GM18868 (cell line): ENCODE data around the gene GLOD5.

Experiments
- ATAC-seq: cut with Tn5 transposase; IDR thresholded peaks from one replicate; pipeline ENCODE4 v1.9.1; 2021; ENCODE audit warnings: mild to moderate bottlenecking, moderate library complexity; ENCODE audit not compliant: unreplicated experiment

Gene GLOD5

DNA sequence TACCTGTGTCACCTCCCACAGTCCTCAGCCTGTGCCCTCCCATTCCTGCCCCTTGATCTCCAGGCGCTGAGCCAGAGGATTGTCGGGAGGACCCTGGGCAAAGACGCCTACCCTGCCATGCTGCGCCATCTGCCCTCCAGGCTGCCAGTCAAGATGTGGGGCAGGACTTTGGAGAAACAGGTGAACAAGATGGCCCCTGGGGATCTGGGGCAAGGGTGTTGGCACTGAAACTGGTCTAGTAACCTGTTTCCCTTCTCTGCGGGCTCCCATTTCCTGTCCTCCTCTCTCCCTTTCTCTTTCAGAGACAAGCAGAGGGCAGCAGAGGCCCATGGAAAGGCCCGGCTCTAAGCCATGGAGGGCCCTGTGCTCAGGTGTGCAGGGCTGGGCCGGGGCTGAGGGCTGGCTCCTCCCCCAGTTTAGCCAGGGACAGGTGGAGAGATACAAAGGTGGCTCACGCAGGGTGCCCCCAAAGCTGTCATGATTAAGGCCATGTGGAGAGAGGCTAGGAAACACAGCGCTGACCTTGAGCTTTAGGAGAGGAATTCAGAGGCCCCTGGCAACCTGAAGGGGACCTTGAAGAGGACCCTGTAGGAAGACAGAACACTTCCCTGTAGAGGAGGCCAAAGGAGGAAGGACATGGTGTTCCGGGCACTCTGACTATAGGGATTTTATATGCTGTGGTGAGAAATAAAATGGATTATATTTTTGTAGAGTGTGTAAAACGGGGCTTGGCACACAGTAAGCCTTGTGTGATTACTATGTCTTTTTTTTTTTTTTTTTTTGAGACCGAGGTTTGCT lies at the start of gene GLOD5:
Gene GLOD5 (plus strand): TSS at position 74 of the 798 bp plus-strand sequence. CDS start 44 bp downstream, at position 118.
- no peak for ATAC-seq

DNA sequence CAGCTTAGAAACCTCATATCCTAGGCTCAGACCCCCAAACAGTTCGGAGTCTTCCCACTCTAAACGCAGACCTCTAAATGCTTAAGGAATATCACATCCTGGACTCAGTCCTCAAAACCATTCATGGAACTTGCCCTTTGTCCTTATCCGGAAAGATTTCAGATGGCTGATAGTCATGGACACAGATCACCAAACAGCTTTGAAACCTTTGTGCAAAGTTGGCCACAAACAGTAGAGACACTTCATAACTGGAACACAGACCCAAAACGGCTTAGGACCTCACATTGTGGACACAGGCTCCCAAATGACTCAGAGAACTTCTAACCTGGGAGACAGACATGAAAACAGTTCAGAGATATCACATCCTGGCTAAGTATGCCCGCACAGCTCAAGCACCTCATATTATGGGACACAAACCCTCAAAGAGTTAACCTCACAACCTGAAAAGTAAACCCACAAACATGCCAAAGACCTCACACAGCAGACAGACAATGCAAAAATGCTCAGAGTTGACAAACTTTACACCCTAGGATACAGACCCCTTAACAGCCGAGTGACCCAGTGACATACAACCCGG lies 49.5 kb upstream of the GLOD5 start:
- no peak for ATAC-seq

- no peak for ATAC-seq
Measured at GRCh38 chrX:48713847-48714246, 47.7 kb upstream of the GLOD5 start.

- ATAC-seq: no peak
Measured at GRCh38 chrX:48714573-48714972, 47.0 kb upstream of the GLOD5 start.

DNA sequence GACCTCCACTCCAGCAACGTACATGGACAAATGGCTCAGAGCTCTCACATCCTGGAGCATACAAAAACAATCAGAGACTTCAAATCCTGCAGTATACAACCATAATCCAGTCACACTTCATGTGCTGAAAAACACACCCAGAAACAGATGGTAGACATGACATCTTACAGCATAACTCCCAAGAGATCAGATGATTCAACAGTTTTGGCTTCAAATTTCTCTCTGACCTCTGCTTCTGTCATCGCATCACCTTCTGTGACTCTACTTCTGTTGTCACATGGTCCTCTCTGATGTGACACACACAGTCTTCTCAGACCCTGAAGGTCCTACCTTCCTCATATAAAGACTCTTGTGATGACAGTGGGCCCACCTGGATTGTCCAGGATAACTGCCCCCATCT lies 46.5 kb upstream of the GLOD5 start:
- no peak for ATAC-seq

GRCh38 chrX:48715876-48716502 lies 45.6 kb upstream of the GLOD5 start:
- no peak for ATAC-seq

GRCh38 chrX:48719958-48720357 lies 41.6 kb upstream of the GLOD5 start:
- no peak for ATAC-seq

- ATAC-seq: no peak
Measured at GRCh38 chrX:48720577-48721250, 40.8 kb upstream of the GLOD5 start.

DNA sequence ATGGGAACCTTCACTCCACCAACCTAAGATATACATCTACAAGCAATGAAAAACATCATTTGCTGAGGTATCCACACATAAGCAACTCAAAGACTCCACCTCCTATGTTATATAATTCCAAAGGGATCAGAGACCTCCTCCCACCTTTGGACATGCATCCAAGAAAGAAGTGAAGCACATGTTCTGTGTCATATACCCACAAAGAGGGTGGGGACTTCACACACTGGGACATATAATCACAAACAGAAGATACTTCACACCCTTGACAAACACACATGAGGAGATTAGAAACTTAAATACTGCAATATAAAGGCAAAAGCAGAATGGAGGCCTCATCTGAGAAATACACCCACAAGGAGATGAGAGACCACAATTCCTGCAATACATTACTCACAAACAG lies 39.6 kb upstream of the GLOD5 start:
- ATAC-seq: no peak

DNA sequence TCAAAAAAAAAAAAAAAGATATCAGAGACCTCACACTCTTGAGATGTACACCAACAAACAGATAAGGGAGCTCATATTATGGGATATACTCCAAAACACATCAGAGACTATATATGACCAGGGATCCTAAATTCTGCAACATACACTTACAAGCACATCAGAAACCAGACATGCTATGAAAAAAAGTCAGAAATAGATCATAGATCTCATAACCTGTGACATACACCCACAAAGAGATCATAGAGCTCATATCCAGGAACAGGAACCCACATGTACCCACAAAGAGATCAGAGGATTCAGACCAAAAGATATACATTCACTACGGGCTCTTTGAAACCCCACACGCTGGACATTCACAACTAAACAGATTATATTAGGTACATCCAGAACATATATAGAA lies 35.0 kb upstream of the GLOD5 start:
- no peak for ATAC-seq

- no peak for ATAC-seq
Measured at GRCh38 chrX:48728653-48729052, 32.9 kb upstream of the GLOD5 start.

- no peak for ATAC-seq
Measured at GRCh38 chrX:48736303-48736702, 25.2 kb upstream of the GLOD5 start.

GRCh38 chrX:48736878-48737212 lies 24.7 kb upstream of the GLOD5 start:
- no peak for ATAC-seq

- peak; percentile 98 for ATAC-seq
Measured at GRCh38 chrX:48737213-48737938, 24.2 kb upstream of the GLOD5 start.

DNA sequence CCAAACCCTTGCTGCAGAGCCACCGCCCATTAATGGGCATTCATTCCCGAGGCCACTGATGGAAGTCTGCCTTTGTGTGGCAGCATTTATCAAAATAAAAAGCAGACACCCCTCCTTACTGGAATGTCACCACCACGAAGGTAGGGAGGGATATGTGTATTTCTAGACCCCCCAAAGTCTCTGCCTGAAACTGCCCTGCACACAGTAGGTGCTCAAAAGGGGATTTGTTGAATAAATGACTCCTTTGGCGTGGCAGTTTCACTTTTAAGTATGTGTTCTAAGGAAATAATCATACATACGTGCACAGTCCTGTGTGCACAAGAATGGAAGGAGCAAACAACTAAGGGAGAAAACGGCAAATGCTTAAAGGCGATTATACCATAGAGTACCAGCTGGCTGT lies 23.6 kb upstream of the GLOD5 start:
- no peak for ATAC-seq

DNA sequence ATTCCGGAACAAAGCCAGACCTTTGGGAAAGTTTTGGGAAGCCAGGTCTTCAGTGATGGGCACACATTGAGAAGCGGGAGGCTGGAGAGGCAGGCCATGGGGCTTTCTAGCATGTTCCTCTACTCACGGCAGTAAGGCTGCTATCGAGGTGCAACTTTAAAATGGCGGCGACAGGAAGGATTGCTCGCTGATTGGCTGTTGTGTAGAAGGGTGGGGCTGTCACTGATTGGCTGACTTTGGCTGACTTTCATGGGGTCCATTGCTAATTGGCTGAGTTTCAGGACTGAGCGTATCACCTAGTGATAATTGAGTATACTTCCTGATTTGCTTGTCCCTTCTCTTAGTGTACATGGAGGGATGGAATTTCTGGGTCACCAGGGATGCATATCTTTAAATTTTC lies 19.7 kb upstream of the GLOD5 start:
- ATAC-seq: no peak

GRCh38 chrX:48745222-48745621 lies 16.3 kb upstream of the GLOD5 start:
- ATAC-seq: no peak

GRCh38 chrX:48747415-48748016 lies 14.0 kb upstream of the GLOD5 start:
- ATAC-seq: no peak

GRCh38 chrX:48749182-48749581 lies 12.4 kb upstream of the GLOD5 start:
- ATAC-seq: no peak

DNA sequence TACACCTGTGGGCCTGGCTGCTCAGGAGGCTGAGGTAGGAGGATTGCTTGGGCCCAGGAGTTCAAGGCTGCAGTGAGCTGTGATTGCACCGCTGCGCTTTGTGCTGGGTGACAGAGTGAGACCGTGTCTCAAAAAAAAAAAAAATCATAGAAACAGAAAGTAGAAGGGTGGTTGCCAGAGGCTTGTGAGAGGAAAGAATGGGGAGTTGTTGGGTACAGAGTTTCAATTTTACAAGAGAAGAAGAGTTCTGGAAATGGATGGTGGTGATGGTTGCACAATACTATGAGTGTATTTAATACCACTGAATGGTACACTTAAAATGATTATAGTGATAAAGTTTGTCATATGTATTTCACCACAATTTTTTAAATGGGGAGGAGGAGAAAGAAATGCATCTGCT lies 10.2 kb upstream of the GLOD5 start:
- ATAC-seq: no peak

GRCh38 chrX:48752498-48752897 lies 9.0 kb upstream of the GLOD5 start:
- no peak for ATAC-seq
